Bronchial epithelial cell (primary cell): ENCODE data around the gene POLDIP3. TPM values are rescaled to one million over a fixed set of nuclear protein-coding genes. Genes with fewer than 3 reads are reported as not detected.

Experiments used
- DNase-seq: peaks from one replicate; pipeline ENCODE4 v3.0.0-alpha.2; 2010; ENCODE audit warnings: low read depth
- FAIRE-seq: peaks from 2 replicates; lab custom pipeline; 2011; peaks lifted over from hg19 to GRCh38; lab: Jason Lieb, UNC
- H3K27me3 ChIP-seq: 2 replicates; pipeline ENCODE4 v1.5.1; 2011; ENCODE audit warnings: low read length; ENCODE audit not compliant: control insufficient read depth, insufficient read depth
- H3K36me3 ChIP-seq: 2 replicates; pipeline ENCODE4 v1.5.1; 2011; ENCODE audit warnings: low read length; ENCODE audit not compliant: control insufficient read depth, insufficient read depth
- H3K4me3 ChIP-seq: 2 replicates; pipeline ENCODE4 v1.5.1; 2011; ENCODE audit warnings: mild to moderate bottlenecking, low read depth, low read length, control low read depth
- CTCF ChIP-seq: IDR thresholded peaks from 2 replicates; pipeline ENCODE4 v1.5.1; 2011; ENCODE audit warnings: mild to moderate bottlenecking, moderate library complexity, low read length, control low read depth, inconsistent platforms; ENCODE audit not compliant: insufficient read depth, severe bottlenecking
- total RNA-seq: library from RNA; depleted of rRNA; stranded (reverse); fragments of >200 nt; gene quantifications from 2 replicates; pipeline ENCODE4 v1.2.1, GENCODE V29; 2014

Gene POLDIP3
- total RNA-seq, 1 donor from 2014 or later: 16.8 TPM

- peaks cover 24% of the 10 kb centered on the region for H3K36me3 ChIP-seq
- no peak for FAIRE-seq
- H3K27me3 ChIP-seq: no peaks in the 10 kb centered on the region
- no peak for DNase-seq
- TF ChIP-seq CTCF: no peak
- H3K4me3 ChIP-seq: no peak overlapping the region
These were observed 10.3 kb downstream of the POLDIP3 start for GRCh38 chr22:42604403-42604802.

- no peak overlapping the region for H3K4me3 ChIP-seq
- no peaks in the 10 kb centered on the region for H3K27me3 ChIP-seq
- peaks cover 26% of the 10 kb centered on the region for H3K36me3 ChIP-seq
- DNase-seq: no peak
- FAIRE-seq: no peak
- no peak for TF ChIP-seq CTCF
These were observed 11.3 kb downstream of the POLDIP3 start for GRCh38 chr22:42603427-42603826.

GRCh38 chr22:42602470-42602869 lies 12.2 kb downstream of the POLDIP3 start:
- peaks cover 26% of the 10 kb centered on the region for H3K36me3 ChIP-seq

GRCh38 chr22:42601879-42602465 lies 12.7 kb downstream of the POLDIP3 start:
- Histone ChIP-seq H3K27me3 (no peaks in the 10 kb centered on the region), H3K4me3 (no peak overlapping the region), H3K36me3 (peaks cover 29% of the 10 kb centered on the region)
- DNase-seq: no peak
- TF ChIP-seq CTCF: no peak
- FAIRE-seq: peak; percentile 7

More at GRCh38 chr22:42602470-42602869, 12.2 kb downstream of the POLDIP3 start:
- Histone ChIP-seq H3K27me3 (no peaks in the 10 kb centered on the region), H3K4me3 (no peak overlapping the region)
- DNase-seq (no peak), FAIRE-seq (no peak)
- TF ChIP-seq CTCF: no peak

- FAIRE-seq (peak; percentile 83), DNase-seq (no peak)
- Histone ChIP-seq H3K27me3 (no peaks in the 10 kb centered on the region), H3K36me3 (peaks cover 39% of the 10 kb centered on the region), H3K4me3 (no peak overlapping the region)
- TF ChIP-seq CTCF: no peak
These were observed 17.7 kb downstream of the POLDIP3 start for GRCh38 chr22:42596863-42597530.
